Measurements from ENCODE around the gene WDPCP. TPM values are rescaled to one million over a fixed set of nuclear protein-coding genes. Genes with fewer than 3 reads are reported as not detected.
"Not testable (repeated sequence)": the region's sequence is repeated elsewhere in the genome, so short reads cannot be mapped to it uniquely, and the experiment has no call there.

WDPCP gene
- total RNA-seq, 1 donor from 2014 or later: 26.9 TPM

GRCh38 chr2:63347361-63347760 lies 240.9 kb downstream of the WDPCP start:
- no peak for DNase-seq

GRCh38 chr2:63346411-63346810 lies 241.9 kb downstream of the WDPCP start:
- DNase-seq: no peak

- DNase-seq: no peak
Measured at GRCh38 chr2:63345285-63345633, 243.0 kb downstream of the WDPCP start.

GRCh38 chr2:63344575-63345284 lies 243.5 kb downstream of the WDPCP start:
- DNase-seq: no peak

- DNase-seq: no peak
Measured at GRCh38 chr2:63343397-63344109, 244.7 kb downstream of the WDPCP start.

- no peak for DNase-seq
Measured at GRCh38 chr2:63340443-63340842, 247.8 kb downstream of the WDPCP start.

- DNase-seq: no peak
Measured at GRCh38 chr2:63334910-63335309, 253.4 kb downstream of the WDPCP start.

GRCh38 chr2:63326473-63326872 lies 261.8 kb downstream of the WDPCP start:
- DNase-seq: no peak

- not testable (repeated sequence) for DNase-seq
Measured at GRCh38 chr2:63323662-63324061, 264.6 kb downstream of the WDPCP start.

- DNase-seq: not testable (repeated sequence)
Measured at GRCh38 chr2:63321973-63322372, 266.3 kb downstream of the WDPCP start.

- DNase-seq: no peak
Measured at GRCh38 chr2:63320669-63321068, 267.6 kb downstream of the WDPCP start.

GRCh38 chr2:63310614-63311013 lies 277.7 kb downstream of the WDPCP start:
- no peak for DNase-seq

GRCh38 chr2:63301481-63301880 lies 286.8 kb downstream of the WDPCP start:
- no peak for DNase-seq

GRCh38 chr2:63300835-63301234 lies 287.4 kb downstream of the WDPCP start:
- DNase-seq: no peak

- DNase-seq: no peak
Measured at GRCh38 chr2:63287956-63288355, 300.3 kb downstream of the WDPCP start.

GRCh38 chr2:63286520-63286919 lies 301.8 kb downstream of the WDPCP start:
- DNase-seq: not testable (repeated sequence)

GRCh38 chr2:63283273-63283672 lies 305.0 kb downstream of the WDPCP start:
- no peak for DNase-seq

GRCh38 chr2:63272560-63272959 lies 315.7 kb downstream of the WDPCP start:
- no peak for DNase-seq

GRCh38 chr2:63270717-63271116 lies 317.6 kb downstream of the WDPCP start:
- no peak for DNase-seq

- no peak for DNase-seq
Measured at GRCh38 chr2:63268946-63269345, 319.3 kb downstream of the WDPCP start.

GRCh38 chr2:63261137-63261621 lies 327.1 kb downstream of the WDPCP start:
- DNase-seq: no peak

GRCh38 chr2:63257473-63257872 lies 330.8 kb downstream of the WDPCP start:
- no peak for DNase-seq

- DNase-seq: no peak
Measured at GRCh38 chr2:63249161-63249560, 339.1 kb downstream of the WDPCP start.

- no peak for DNase-seq
Measured at GRCh38 chr2:63242747-63243146, 345.5 kb downstream of the WDPCP start.

Measured in tongue (tissue), 2 donors.